H54 (cell line): ENCODE results near the gene E4F1.
"Not testable (repeated sequence)": the region's sequence is repeated elsewhere in the genome, so short reads cannot be mapped to it uniquely, and the experiment has no call there.

ENCODE experiments used
- DNase-seq: peaks from one replicate; pipeline ENCODE4 v3.0.0; 2011; ENCODE audit warnings: low spot score, mixed read lengths; ENCODE audit not compliant: insufficient read length
- FAIRE-seq: peaks from 3 replicates; lab custom pipeline; 2011; peaks lifted over from hg19 to GRCh38; lab: Jason Lieb, UNC
- POLR2A ChIP-seq: IDR thresholded peaks from 2 replicates; pipeline ENCODE4 v1.6.1; 2011; ENCODE audit warnings: low read depth, mild to moderate bottlenecking, low read length

The E4F1 gene

GRCh38 chr16:2250652-2251295 is 27.4 kb downstream of the E4F1 start:
- no peak for DNase-seq
- no peak for FAIRE-seq
- TF ChIP-seq POLR2A: no peak

DNA sequence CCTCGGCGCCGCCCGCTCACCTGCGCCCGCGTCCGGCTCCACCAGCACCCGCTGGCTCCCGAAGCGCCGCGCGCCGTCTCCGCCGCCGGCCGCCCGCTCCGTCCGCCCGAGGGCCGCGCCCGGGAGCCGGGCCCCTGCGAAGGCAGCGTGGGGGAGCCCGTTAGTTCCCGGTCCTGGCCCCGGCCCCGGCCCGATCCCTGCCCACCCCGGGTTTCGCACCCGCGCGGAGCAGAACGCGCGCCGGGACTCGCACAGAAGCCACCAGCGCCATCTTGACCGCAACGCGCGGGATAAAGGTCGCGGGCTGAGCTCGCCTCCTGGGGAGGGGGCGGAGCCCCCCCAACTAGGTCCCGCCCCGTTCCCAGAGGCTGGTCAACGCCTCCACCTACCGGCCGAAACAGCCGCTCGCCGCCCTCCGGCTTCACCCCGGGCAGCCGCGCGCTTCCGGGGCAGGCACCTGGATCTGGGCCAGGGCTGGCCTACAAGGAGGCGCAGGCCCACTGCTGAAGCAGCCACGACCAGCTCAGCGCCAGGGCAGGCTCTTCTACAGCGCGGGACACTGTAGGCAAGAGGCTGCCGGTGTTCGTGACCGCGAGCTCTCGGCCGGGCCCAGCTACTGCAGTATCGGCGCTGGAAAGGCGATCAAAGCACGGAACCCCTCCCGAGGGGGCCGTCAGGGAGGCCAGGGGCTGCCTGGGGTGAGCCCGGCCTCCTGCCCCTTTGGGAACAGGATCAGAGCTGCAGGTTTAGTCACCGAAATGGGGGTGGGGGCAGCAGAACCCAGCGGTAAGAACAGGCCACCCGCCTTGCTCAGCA is 28.1 kb downstream of the E4F1 start, which contains the start of gene ECI1:
Gene ECI1 (minus strand): TSS at position 292 of the 816 bp plus-strand sequence. CDS start 21 bp downstream, at position 271.
- peak; percentile 97 for DNase-seq
- peak; percentile 20 for FAIRE-seq
- peak; percentile 63 for TF ChIP-seq POLR2A

DNA sequence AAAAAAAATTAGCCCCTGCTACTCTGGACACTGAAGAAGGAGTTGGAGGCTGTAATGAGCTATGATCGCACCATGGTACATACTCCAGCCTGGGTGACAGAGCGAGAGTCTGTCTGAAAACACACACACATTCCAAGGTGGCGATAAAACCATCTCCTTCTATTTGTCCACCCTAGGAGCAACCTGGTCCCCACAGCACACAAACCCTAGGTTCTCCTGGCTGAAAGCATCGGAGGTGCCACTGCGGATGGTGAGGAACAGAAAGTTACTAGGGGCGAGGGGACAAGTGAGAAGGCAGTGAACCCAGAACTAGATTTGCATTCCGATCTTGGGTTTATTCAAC is 29.4 kb downstream of the E4F1 start:
- TF ChIP-seq POLR2A: no peak
- DNase-seq (no peak), FAIRE-seq (no peak)

DNA sequence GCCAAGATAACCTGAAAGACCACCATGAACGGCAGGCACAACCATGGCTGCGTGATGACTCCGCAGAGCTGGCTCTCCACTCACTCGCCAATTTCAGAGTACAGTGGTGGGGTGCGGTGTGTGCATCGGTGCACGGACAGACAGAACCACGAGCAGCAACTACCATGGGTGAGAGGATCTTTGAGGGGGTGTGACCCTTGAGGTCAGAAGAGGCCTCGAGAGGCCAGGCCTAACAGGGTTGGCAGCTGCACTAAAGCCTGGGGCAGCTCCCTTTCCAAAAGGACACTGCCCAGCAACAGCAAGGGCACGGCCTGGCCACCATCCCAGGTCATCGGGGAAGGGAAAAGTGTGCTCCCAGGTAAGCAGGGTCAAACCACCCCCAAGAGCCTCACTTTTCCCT is 29.9 kb downstream of the E4F1 start:
- FAIRE-seq (no peak), DNase-seq (no peak)
- TF ChIP-seq POLR2A: no peak

DNA sequence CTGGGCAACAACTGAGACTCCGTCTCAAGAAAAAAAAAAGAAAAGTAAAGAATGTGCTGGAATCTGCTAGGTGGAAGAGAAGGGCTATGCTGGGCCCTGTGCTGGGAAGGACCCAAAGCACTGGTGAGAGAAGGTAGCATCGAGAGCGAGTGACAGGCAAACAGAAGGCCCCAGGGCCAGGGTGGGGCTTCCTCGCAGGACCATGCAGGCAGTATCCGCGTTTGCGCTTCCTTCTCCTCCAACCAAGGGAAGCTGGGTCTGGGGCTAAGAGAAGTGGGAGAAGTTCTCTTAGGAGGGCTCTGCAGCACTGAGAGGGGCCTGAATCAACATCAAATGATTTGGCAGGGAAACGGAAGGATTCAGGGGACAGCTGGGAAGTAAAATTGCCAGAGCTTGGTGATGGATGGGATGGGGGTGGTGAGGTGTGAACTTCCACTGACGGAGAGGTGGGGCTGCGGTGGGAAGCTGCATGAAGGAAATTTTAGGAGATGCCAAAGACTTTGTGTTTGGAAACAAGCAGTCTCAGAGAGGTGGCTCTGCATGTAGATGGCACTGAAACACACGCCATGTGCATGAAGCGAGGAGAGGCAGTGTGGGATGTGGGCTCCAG is 33.2 kb downstream of the E4F1 start:
- FAIRE-seq: no peak
- TF ChIP-seq POLR2A: no peak
- DNase-seq: no peak

DNA sequence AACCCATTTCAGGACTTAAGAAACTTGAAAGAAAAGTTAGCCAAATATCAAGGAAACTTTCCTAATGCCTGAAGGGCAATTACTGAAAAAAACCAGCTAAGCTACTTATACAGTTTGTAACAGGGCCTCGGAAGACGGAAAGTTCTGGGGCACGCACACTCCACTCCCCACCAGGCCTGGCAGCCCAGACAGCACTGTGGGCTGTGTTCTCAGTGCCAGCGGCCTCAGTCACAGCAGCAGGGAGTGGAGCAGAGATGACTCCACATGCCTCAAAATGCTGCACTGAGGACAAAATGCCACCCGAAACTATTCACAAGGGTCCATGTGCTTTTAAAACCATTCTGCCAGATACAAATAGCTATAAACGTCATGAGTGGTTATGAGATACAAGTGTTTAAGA is 34.3 kb downstream of the E4F1 start:
- DNase-seq (no peak), FAIRE-seq (no peak)
- no peak for TF ChIP-seq POLR2A

- not testable (repeated sequence) for FAIRE-seq, DNase-seq
Measured at GRCh38 chr16:2258530-2258929, 35.1 kb downstream of the E4F1 start.

DNA sequence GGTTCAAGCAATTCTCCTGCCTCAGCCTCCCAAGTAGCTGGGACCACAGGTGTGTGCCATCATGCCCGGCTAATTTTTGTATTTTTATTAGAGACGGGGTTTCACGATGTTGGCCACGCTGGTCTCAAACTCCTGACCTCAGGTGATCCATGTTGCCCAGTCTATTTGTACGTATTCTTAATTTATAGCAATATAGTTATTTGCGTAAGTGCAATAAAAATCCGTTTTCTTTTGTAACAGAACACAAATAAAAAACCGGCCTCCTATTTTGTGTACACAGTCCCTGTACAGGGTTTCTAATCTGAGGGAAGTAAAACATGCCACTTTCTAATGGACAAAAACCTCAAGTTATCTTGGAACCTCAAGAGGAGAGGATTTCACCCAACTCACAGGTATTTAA is 36.9 kb downstream of the E4F1 start:
- TF ChIP-seq POLR2A: no peak
- DNase-seq: no peak
- no peak for FAIRE-seq

DNA sequence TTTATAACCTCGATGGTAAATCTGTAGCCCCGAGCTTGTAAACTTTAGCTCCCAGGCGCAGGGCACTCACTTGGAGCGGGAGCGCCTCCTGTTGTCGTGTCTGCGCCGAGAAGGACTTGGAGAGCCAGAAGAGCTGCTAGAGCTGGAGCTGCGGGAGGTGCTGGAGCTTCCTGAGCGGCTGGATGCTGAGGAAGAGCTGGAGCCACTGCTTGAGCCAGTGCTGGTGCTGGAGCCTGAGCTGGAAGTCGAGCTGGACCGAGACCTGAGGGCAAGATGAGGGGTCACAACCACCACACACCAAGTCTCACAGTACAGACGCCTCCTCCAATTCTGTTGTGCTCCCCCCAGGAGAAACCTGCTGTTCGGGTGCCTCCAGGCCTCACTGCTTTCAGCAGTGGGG is 39.6 kb downstream of the E4F1 start:
- DNase-seq, FAIRE-seq: not testable (repeated sequence)

GRCh38 chr16:2266887-2267286 is 43.5 kb downstream of the E4F1 start:
- not testable (repeated sequence) for FAIRE-seq, DNase-seq

GRCh38 chr16:2267505-2267912 is 44.1 kb downstream of the E4F1 start:
- not testable (repeated sequence) for FAIRE-seq, DNase-seq

GRCh38 chr16:2267913-2268666 is 44.7 kb downstream of the E4F1 start, which contains the start of gene RNPS1:
TSS of gene RNPS1 (minus strand) at chr16:2268126. CDS start at chr16:2264643, 3,483 bp downstream.
- no peak for FAIRE-seq

GRCh38 chr16:2270070-2270462 is 46.7 kb downstream of the E4F1 start:
- no peak for FAIRE-seq
- TF ChIP-seq POLR2A: no peak
- DNase-seq: no peak

More at GRCh38 chr16:2267913-2268666, 44.7 kb downstream of the E4F1 start, which contains the start of gene RNPS1:
- peak; percentile 96 for DNase-seq
- peak; percentile 89 for TF ChIP-seq POLR2A
